IPS-20b (cell line): ENCODE measurements around the gene TMEM198.
A peak's percentile ranks its signal among the peaks of the same experiment; 100 is the strongest.

Experiments
- H3K27ac ChIP-seq: one replicate; pipeline ENCODE4 v1.5.1; 2013; ENCODE audit warnings: low read length
- H3K27me3 ChIP-seq: 2 replicates; pipeline ENCODE4 v1.6.1; 2013; ENCODE audit warnings: mild to moderate bottlenecking, low read length, inconsistent platforms; ENCODE audit not compliant: insufficient read depth
- H3K36me3 ChIP-seq: 2 replicates; pipeline ENCODE4 v1.6.1; 2013; ENCODE audit warnings: low read depth, mild to moderate bottlenecking, inconsistent platforms, low read length, moderate library complexity; ENCODE audit not compliant: insufficient read depth
- H3K4me1 ChIP-seq: 2 replicates; pipeline ENCODE4 v1.6.1; 2013; ENCODE audit warnings: mild to moderate bottlenecking, control low read depth, inconsistent platforms, low read length, moderate library complexity; ENCODE audit not compliant: insufficient read depth
- H3K4me3 ChIP-seq: 2 replicates; pipeline ENCODE4 v1.5.1; 2013; ENCODE audit warnings: mild to moderate bottlenecking, low read length, inconsistent platforms
- H3K9ac ChIP-seq: 2 replicates; pipeline ENCODE4 v1.6.1; 2013; ENCODE audit warnings: low read depth, mild to moderate bottlenecking, inconsistent platforms, low read length, moderate library complexity
- H3K9me3 ChIP-seq: 2 replicates; pipeline ENCODE4 v1.6.1; 2013; ENCODE audit warnings: mild to moderate bottlenecking, low read depth, low read length, inconsistent platforms; ENCODE audit not compliant: insufficient read depth

Gene TMEM198

GRCh38 chr2:219501849-219502248 lies 42.0 kb upstream of the TMEM198 start:
- Histone ChIP-seq H3K27ac (no peak overlapping the region), H3K27me3 (peaks cover 13% of the 10 kb centered on the region), H3K4me3 (no peak overlapping the region), H3K36me3 (peaks cover 10% of the 10 kb centered on the region; the same call in 1 of the 2 replicates), H3K9me3 (no peaks in the 10 kb centered on the region), H3K9ac (no peak overlapping the region), H3K4me1 (peaks cover 21% of the 10 kb centered on the region; the same call in 1 of the 2 replicates)

DNA sequence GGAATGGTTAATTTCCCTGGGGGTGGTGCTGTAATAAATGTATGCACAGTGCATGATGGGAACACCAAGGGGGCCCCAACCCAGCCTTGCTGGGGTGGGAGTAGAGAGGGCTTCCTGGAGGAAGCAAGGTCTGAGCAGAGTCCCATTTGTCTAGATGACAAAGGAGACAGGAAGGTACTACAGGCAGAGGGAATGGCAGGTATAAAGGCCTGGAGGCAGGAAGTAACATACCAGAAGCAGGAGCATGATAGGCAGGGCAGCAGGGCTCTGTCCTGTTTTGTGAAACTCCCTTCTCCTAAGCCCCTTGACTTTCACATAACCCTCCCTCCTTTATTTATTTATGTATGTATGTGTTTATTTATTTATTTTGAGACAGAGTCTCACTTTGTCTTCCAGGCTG lies 41.2 kb upstream of the TMEM198 start:
- no peaks in the 10 kb centered on the region for H3K9me3 ChIP-seq
- H3K27ac ChIP-seq: no peak overlapping the region
- peaks cover 5% of the 10 kb centered on the region for H3K27me3 ChIP-seq
- H3K9ac ChIP-seq: no peak overlapping the region
- H3K4me3 ChIP-seq: no peak overlapping the region
- H3K36me3 ChIP-seq: peaks cover 10% of the 10 kb centered on the region; the same call in 1 of the 2 replicates
- peaks cover 28% of the 10 kb centered on the region; the same call in 1 of the 2 replicates for H3K4me1 ChIP-seq

GRCh38 chr2:219505585-219505984 lies 38.2 kb upstream of the TMEM198 start:
- peaks cover 10% of the 10 kb centered on the region; the same call in 1 of the 2 replicates for H3K36me3 ChIP-seq
- no peak overlapping the region; the same call in 1 of the 2 replicates for H3K9ac ChIP-seq
- peaks cover 28% of the 10 kb centered on the region; the same call in 1 of the 2 replicates for H3K4me1 ChIP-seq
- H3K27me3 ChIP-seq: peaks cover 7% of the 10 kb centered on the region; the same call in 1 of the 2 replicates
- H3K4me3 ChIP-seq: no peak overlapping the region
- H3K9me3 ChIP-seq: no peaks in the 10 kb centered on the region
- no peak overlapping the region for H3K27ac ChIP-seq

DNA sequence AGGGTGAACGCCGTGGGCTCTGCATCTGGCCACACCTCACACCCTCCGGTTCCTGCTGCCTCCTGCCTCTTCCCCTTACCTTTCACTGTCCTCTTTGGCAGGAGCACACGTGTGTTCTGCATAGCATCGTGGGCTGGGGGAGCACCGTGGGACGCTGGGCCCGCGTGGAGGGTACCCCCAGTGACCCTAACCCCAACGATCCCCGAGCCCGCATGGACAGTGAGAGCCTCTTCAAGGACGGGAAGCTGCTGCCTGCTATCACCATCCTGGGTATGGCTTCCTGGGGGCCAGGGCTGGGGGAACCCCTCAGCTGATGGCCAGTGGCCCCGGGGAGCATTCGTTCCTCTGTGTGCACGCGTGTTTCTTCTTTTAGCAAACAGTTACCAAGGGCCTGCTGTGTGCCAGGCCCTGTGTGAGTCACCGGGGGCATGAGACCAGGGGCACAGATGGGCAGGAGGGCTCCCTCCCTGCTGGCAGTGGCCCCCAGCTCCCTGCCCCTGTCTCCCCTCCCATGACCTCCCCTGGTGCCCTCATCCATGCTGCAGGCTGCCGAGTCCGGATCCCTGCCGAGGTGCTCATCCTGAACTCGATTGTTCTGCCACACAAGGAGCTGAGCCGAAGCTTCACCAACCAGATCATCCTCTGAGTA lies 37.6 kb upstream of the TMEM198 start:
- H3K27me3 ChIP-seq: peaks cover 14% of the 10 kb centered on the region; the same call in 1 of the 2 replicates
- H3K27ac ChIP-seq: peak overlapping the region; percentile 97
- no peaks in the 10 kb centered on the region for H3K9me3 ChIP-seq
- peaks cover 29% of the 10 kb centered on the region; the same call in 1 of the 2 replicates for H3K4me1 ChIP-seq
- H3K9ac ChIP-seq: peak overlapping the region; percentile 69; the same call in 1 of the 2 replicates
- peaks cover 10% of the 10 kb centered on the region; the same call in 1 of the 2 replicates for H3K36me3 ChIP-seq
- H3K4me3 ChIP-seq: peak overlapping the region; percentile 37; the same call in 1 of the 2 replicates

DNA sequence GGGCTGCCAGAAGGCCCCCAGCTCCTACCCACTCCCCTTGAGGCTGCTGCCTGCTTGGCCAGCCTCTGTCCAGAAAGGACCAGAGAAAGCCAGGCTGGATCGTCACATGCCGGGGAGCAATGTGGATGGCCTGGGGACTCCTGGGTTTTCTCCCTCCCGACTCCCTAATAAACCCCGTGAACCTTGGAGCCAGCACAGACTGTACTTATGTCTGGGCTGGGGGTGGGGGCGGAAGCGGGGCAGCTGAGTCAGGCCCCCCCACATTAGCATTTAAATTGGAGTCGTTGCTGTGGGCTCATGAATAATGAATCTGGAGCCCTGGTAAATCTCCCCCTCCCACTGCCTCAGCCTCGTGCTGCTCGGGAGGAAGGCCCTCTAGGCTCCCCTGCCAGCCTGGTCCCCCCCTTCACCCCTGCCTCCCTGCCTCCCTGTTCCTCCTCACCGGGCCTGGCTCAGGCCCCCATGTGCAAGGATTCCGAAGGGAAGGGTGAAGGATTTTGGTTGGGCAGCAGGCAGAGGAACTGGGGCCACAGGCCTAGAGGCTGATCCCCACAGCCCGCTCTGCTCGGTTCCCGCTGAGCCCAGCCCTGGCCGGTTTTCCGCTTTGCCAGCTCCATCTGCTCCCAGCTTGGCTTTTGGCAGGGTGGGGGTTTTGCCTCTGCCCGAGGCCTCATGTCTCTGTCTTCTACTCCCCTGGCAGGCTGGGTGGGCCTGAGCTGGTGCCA lies 36.9 kb upstream of the TMEM198 start:
- H3K9me3 ChIP-seq: no peaks in the 10 kb centered on the region
- H3K36me3 ChIP-seq: peaks cover 10% of the 10 kb centered on the region; the same call in 1 of the 2 replicates
- peaks cover 21% of the 10 kb centered on the region for H3K27me3 ChIP-seq
- H3K27ac ChIP-seq: peak overlapping the region; percentile 97
- H3K4me3 ChIP-seq: peak overlapping the region; percentile 37; the same call in 1 of the 2 replicates
- peaks cover 31% of the 10 kb centered on the region; the same call in 1 of the 2 replicates for H3K4me1 ChIP-seq
- peak overlapping the region; percentile 69; the same call in 1 of the 2 replicates for H3K9ac ChIP-seq

- H3K27me3 ChIP-seq: peaks cover 30% of the 10 kb centered on the region
- peak overlapping the region; percentile 37; the same call in 1 of the 2 replicates for H3K4me3 ChIP-seq
- peak overlapping the region; percentile 97 for H3K27ac ChIP-seq
- H3K36me3 ChIP-seq: peaks cover 10% of the 10 kb centered on the region; the same call in 1 of the 2 replicates
- H3K9me3 ChIP-seq: no peaks in the 10 kb centered on the region
- H3K9ac ChIP-seq: peak overlapping the region; percentile 69; the same call in 1 of the 2 replicates
- peaks cover 33% of the 10 kb centered on the region; the same call in 1 of the 2 replicates for H3K4me1 ChIP-seq
Measured at GRCh38 chr2:219507581-219508443, 36.0 kb upstream of the TMEM198 start.

DNA sequence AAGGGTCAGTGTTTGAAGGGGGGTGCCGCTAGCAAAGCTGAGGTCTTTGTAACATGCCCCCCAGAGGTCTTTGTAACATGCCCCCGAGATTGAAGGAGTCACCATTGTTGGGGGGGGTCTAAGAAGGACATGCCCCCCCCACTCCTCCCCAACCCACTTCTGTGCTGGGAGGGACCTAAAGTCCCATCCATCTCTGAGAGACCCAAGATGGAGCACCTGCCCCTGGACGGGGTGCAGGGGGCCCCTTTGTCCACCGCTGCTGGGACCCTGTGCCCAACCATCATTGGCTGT lies 35.4 kb upstream of the TMEM198 start:
- peaks cover 35% of the 10 kb centered on the region for H3K27me3 ChIP-seq
- no peak overlapping the region for H3K9ac ChIP-seq
- no peak overlapping the region for H3K4me3 ChIP-seq
- H3K4me1 ChIP-seq: peaks cover 36% of the 10 kb centered on the region; the same call in 1 of the 2 replicates
- H3K36me3 ChIP-seq: peaks cover 10% of the 10 kb centered on the region; the same call in 1 of the 2 replicates
- no peak overlapping the region for H3K27ac ChIP-seq
- H3K9me3 ChIP-seq: no peaks in the 10 kb centered on the region

GRCh38 chr2:219508971-219509779 lies 34.7 kb upstream of the TMEM198 start:
- peaks cover 43% of the 10 kb centered on the region for H3K27me3 ChIP-seq
- H3K4me1 ChIP-seq: peaks cover 37% of the 10 kb centered on the region; the same call in 1 of the 2 replicates
- H3K9me3 ChIP-seq: no peaks in the 10 kb centered on the region
- H3K36me3 ChIP-seq: peaks cover 4% of the 10 kb centered on the region; the same call in 1 of the 2 replicates
- peak overlapping the region; percentile 42; the same call in 1 of the 2 replicates for H3K9ac ChIP-seq
- no peak overlapping the region for H3K27ac ChIP-seq
- peak overlapping the region; percentile 68; the same call in 1 of the 2 replicates for H3K4me3 ChIP-seq

- no peaks in the 10 kb centered on the region; the same call in 1 of the 2 replicates for H3K36me3 ChIP-seq
- H3K9me3 ChIP-seq: no peaks in the 10 kb centered on the region
- H3K27me3 ChIP-seq: peaks cover 51% of the 10 kb centered on the region
- peaks cover 37% of the 10 kb centered on the region; the same call in 1 of the 2 replicates for H3K4me1 ChIP-seq
- H3K9ac ChIP-seq: peak overlapping the region; percentile 42; the same call in 1 of the 2 replicates
- H3K27ac ChIP-seq: no peak overlapping the region
- peak overlapping the region; percentile 68 for H3K4me3 ChIP-seq
Measured at GRCh38 chr2:219509780-219510511, 33.9 kb upstream of the TMEM198 start.
